HEK293 (cell line): ENCODE data around the gene DEDD2.
A peak's percentile ranks its signal among the peaks of the same experiment; 100 is the strongest.

Source experiments
- CTCF ChIA-PET: fragments of 350-600 bp; formaldehyde crosslinking; extraction: SDS; loops from one replicate; lab custom pipeline; 2021; ENCODE audit warnings: antibody characterized with exemption; lab: Yijun Ruan, JAX
- POLR2A ChIA-PET: fragments of 300-600 bp; formaldehyde crosslinking; extraction: SDS; loops from one replicate; lab custom pipeline; 2020; ENCODE audit warnings: antibody characterized with exemption, inconsistent platforms; lab: Yijun Ruan, JAX
- H3K27ac ChIP-seq: fragments of 200-500 bp; sonication (Bioruptor generic); 2 replicates; pipeline ENCODE4 v1.5.1; 2014; ENCODE audit warnings: low read depth, low read length, control low read depth, inconsistent platforms; ENCODE audit errors: extremely low read depth
- H3K36me3 ChIP-seq, 2 experiments: fragments of 200-500 bp in 1 of 2; sonication (Bioruptor generic) in 1 of 2; 1 replicate in 1 of 2; 2 replicates in 1 of 2; pipeline ENCODE4 v1.5.1; 2014 to 2017; ENCODE audit warnings: inconsistent platforms in 2 of 2, low read length in 2 of 2; ENCODE audit not compliant: control insufficient read depth in 2 of 2, insufficient read depth in 1 of 2
- H3K4me1 ChIP-seq: fragments of 200-500 bp; sonication (Bioruptor generic); 2 replicates; pipeline ENCODE4 v1.5.1; 2014; ENCODE audit warnings: mild to moderate bottlenecking, low read length, inconsistent platforms; ENCODE audit not compliant: control insufficient read depth, insufficient read depth
- H3K4me3 ChIP-seq: 2 replicates; pipeline ENCODE4 v1.5.1; 2011; ENCODE audit warnings: low read depth, mild to moderate bottlenecking, control low read depth, low read length, moderate library complexity
- H3K9me3 ChIP-seq: fragments of 200-500 bp; sonication (Bioruptor generic); 2 replicates; pipeline ENCODE4 v1.5.1; 2014; ENCODE audit warnings: low read depth, low read length, inconsistent platforms; ENCODE audit not compliant: control insufficient read depth, insufficient read depth
- GFI1B ChIP-seq: fragments of 450-650 bp; formaldehyde crosslinking; IDR thresholded peaks from 2 replicates; pipeline ENCODE4 v1.5.1; 2016; ENCODE audit warnings: missing biosample characterization, missing genetic modification characterization
- KLF10 ChIP-seq: fragments of 450-650 bp; IDR thresholded peaks from 2 replicates; pipeline ENCODE4 v1.5.1; 2018; ENCODE audit warnings: missing biosample characterization, mild to moderate bottlenecking, missing genetic modification characterization
- KLF16 ChIP-seq: fragments of 450-650 bp; formaldehyde crosslinking; IDR thresholded peaks from 2 replicates; pipeline ENCODE4 v1.5.1; 2017; ENCODE audit warnings: missing biosample characterization, missing genetic modification characterization
- ZBTB20 ChIP-seq: fragments of 450-650 bp; formaldehyde crosslinking; IDR thresholded peaks from 2 replicates; pipeline ENCODE4 v1.5.1; 2016; ENCODE audit warnings: missing biosample characterization, missing genetic modification characterization
- ZNF121 ChIP-seq: fragments of 450-650 bp; formaldehyde crosslinking; IDR thresholded peaks from 2 replicates; pipeline ENCODE4 v1.5.1; 2016; ENCODE audit warnings: missing biosample characterization, missing genetic modification characterization
- ZNF140 ChIP-seq: fragments of 450-650 bp; formaldehyde crosslinking; IDR thresholded peaks from 2 replicates; pipeline ENCODE4 v1.5.1; 2016; ENCODE audit warnings: missing biosample characterization, missing genetic modification characterization
- ZNF175 ChIP-seq: fragments of 450-650 bp; formaldehyde crosslinking; IDR thresholded peaks from 2 replicates; pipeline ENCODE4 v1.5.1; 2016; ENCODE audit warnings: missing biosample characterization, missing genetic modification characterization
- ZNF266 ChIP-seq: fragments of 450-650 bp; formaldehyde crosslinking; IDR thresholded peaks from 2 replicates; pipeline ENCODE4 v1.5.1; 2016; ENCODE audit warnings: missing biosample characterization, missing genetic modification characterization, low read depth
- ZNF324 ChIP-seq: fragments of 450-650 bp; formaldehyde crosslinking; IDR thresholded peaks from 2 replicates; pipeline ENCODE4 v1.5.1; 2016; ENCODE audit warnings: missing biosample characterization, missing genetic modification characterization
- ZNF37A ChIP-seq: fragments of 450-650 bp; IDR thresholded peaks from 2 replicates; pipeline ENCODE4 v1.5.1; 2018; ENCODE audit warnings: missing biosample characterization, missing genetic modification characterization
- ZNF571 ChIP-seq: fragments of 450-650 bp; formaldehyde crosslinking; IDR thresholded peaks from 2 replicates; pipeline ENCODE4 v1.5.0; 2017; ENCODE audit warnings: missing biosample characterization, missing genetic modification characterization
- ZNF600 ChIP-seq: fragments of 450-650 bp; formaldehyde crosslinking; IDR thresholded peaks from 2 replicates; pipeline ENCODE4 v1.5.1; 2016; ENCODE audit warnings: missing biosample characterization, missing genetic modification characterization
- ZXDB ChIP-seq: fragments of 450-650 bp; formaldehyde crosslinking; IDR thresholded peaks from 2 replicates; pipeline ENCODE4 v1.5.1; 2016; ENCODE audit warnings: missing biosample characterization, missing genetic modification characterization
- TF ChIP-seq, protein P1 (sequence below): fragments of 450-650 bp; formaldehyde crosslinking; IDR thresholded peaks from 2 replicates; pipeline ENCODE4 v1.5.1; 2016; ENCODE audit warnings: missing biosample characterization, missing genetic modification characterization
- TF ChIP-seq, protein P2 (sequence below): fragments of 450-650 bp; formaldehyde crosslinking; IDR thresholded peaks from 2 replicates; pipeline ENCODE4 v1.5.1; 2016; ENCODE audit warnings: missing biosample characterization, missing genetic modification characterization
- TF ChIP-seq, protein P3 (sequence below): sonication (generic); formaldehyde crosslinking; IDR thresholded peaks from 2 replicates; pipeline ENCODE4 v1.8.1; 2022; ENCODE audit warnings: mild to moderate bottlenecking, moderate library complexity, missing genetic modification reagents
- TF ChIP-seq, protein P4 (sequence below): fragments of 450-650 bp; formaldehyde crosslinking; IDR thresholded peaks from 2 replicates; pipeline ENCODE4 v1.5.1; 2016; ENCODE audit warnings: missing biosample characterization, missing genetic modification characterization
- TF ChIP-seq, protein P5 (sequence below): fragments of 450-650 bp; formaldehyde crosslinking; IDR thresholded peaks from 2 replicates; pipeline ENCODE4 v1.5.1; 2016; ENCODE audit warnings: missing biosample characterization, missing genetic modification characterization
- TF ChIP-seq, protein P6 (sequence below): fragments of 450-650 bp; formaldehyde crosslinking; IDR thresholded peaks from 2 replicates; pipeline ENCODE4 v1.5.1; 2016; ENCODE audit warnings: missing biosample characterization, missing genetic modification characterization

DEDD2 gene

DNA sequence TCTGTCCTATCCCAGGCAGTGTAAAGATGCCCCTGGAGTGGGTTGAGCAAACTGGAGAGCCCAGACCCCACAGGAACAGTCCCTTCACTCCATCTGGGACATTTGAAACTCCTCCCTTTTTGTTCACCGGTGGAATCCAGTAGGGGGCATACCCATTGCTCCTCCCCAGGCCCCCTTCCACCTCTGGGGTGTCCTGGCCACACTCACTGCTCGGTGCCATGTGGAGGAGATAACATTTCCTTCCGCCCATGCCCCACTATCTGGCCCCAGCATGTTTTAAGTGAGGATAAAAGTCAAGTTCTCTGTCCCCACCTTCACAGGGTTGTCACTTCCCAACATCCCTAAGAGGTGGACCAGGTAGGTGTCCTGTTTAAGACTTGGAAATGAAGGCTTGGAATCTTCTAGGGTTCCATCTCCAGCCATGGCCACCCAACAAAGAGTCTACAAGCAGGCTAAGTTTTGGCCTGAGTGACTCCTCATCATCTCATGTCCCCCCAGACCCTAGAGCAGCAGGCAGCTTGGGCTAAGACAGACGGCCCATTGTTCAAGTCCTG is 11.9 kb upstream of the DEDD2 start:
- ChIA-PET POLR2A (interaction anchor here (1.5 to 3.9 kb wide), 5 partner anchors 9 to 14 kb away, joined by 3 to 32 read pairs (median 8); partner anchors contain the start of genes DEDD2, GSK3A and ZNF526), CTCF (interaction anchor here (0.5 to 2.6 kb wide), 7 partner anchors 9 to 209 kb away, joined by 3 to 11 read pairs (median 3); partner anchors contain the start of gene ZNF526)
- Histone ChIP-seq H3K27ac (peak overlapping the region; percentile 34), H3K4me1 (no peaks in the 10 kb centered on the region), H3K4me3 (no peak overlapping the region), H3K36me3 (peaks cover 80 to 95% of the 10 kb centered on the region in 2 experiments), H3K9me3 (no peaks in the 10 kb centered on the region)
- TF ChIP-seq, protein P1, sequence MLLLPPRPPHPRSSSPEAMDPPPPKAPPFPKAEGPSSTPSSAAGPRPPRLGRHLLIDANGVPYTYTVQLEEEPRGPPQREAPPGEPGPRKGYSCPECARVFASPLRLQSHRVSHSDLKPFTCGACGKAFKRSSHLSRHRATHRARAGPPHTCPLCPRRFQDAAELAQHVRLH (tag by site-specific recombination): no peak
- TF ChIP-seq, protein P2, sequence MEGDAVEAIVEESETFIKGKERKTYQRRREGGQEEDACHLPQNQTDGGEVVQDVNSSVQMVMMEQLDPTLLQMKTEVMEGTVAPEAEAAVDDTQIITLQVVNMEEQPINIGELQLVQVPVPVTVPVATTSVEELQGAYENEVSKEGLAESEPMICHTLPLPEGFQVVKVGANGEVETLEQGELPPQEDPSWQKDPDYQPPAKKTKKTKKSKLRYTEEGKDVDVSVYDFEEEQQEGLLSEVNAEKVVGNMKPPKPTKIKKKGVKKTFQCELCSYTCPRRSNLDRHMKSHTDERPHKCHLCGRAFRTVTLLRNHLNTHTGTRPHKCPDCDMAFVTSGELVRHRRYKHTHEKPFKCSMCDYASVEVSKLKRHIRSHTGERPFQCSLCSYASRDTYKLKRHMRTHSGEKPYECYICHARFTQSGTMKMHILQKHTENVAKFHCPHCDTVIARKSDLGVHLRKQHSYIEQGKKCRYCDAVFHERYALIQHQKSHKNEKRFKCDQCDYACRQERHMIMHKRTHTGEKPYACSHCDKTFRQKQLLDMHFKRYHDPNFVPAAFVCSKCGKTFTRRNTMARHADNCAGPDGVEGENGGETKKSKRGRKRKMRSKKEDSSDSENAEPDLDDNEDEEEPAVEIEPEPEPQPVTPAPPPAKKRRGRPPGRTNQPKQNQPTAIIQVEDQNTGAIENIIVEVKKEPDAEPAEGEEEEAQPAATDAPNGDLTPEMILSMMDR: 0 out of 2 replicates have a peak, but pooled peaks have one; percentile 31
- no peak for TF ChIP-seq KLF10 (tag by site-specific recombination)
- TF ChIP-seq, protein P3, sequence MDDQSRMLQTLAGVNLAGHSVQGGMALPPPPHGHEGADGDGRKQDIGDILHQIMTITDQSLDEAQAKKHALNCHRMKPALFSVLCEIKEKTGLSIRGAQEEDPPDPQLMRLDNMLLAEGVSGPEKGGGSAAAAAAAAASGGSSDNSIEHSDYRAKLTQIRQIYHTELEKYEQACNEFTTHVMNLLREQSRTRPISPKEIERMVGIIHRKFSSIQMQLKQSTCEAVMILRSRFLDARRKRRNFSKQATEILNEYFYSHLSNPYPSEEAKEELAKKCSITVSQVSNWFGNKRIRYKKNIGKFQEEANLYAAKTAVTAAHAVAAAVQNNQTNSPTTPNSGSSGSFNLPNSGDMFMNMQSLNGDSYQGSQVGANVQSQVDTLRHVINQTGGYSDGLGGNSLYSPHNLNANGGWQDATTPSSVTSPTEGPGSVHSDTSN (CRISPR knock-in tag): no peak
- no peak for TF ChIP-seq ZNF324 (tag by site-specific recombination)

DNA sequence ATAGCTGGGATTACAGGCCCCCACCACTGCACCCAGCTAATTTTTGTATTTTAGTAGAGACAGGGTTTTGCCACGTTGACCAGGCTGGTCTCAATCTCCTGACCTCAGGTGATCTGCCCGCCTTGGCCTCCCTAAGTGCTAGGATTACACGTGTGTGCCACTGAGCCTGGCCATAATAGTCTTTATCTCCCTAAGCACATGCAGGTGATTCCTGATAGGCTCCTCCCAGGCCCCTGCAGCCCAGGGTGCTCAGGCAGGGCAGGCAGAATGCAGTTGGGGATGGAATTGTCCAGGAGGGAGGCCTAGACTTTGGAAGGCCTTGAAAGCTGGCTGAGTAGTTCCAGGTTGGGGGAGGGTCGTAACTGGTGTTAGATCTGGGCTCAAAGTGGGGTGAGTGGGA is 11.2 kb upstream of the DEDD2 start:
- peak overlapping the region; percentile 34; the same call in 1 of the 2 replicates for H3K27ac ChIP-seq
- ChIA-PET POLR2A (interaction anchor here (0.7 to 3.9 kb wide), 4 partner anchors 9 to 54 kb away, joined by 3 to 32 read pairs (median 8); partner anchors contain the start of genes GSK3A and ZNF526), CTCF (interaction anchor here (0.5 to 2.6 kb wide), 7 partner anchors 8 to 210 kb away, joined by 3 to 11 read pairs (median 5); partner anchors contain the start of genes POU2F2 and ZNF526)
- H3K4me3 ChIP-seq: no peak overlapping the region
- H3K36me3 ChIP-seq: peaks cover 79 to 92% of the 10 kb centered on the region in 2 experiments
- H3K9me3 ChIP-seq: no peaks in the 10 kb centered on the region
- no peak for TF ChIP-seq ZNF37A
- TF ChIP-seq, protein P4, sequence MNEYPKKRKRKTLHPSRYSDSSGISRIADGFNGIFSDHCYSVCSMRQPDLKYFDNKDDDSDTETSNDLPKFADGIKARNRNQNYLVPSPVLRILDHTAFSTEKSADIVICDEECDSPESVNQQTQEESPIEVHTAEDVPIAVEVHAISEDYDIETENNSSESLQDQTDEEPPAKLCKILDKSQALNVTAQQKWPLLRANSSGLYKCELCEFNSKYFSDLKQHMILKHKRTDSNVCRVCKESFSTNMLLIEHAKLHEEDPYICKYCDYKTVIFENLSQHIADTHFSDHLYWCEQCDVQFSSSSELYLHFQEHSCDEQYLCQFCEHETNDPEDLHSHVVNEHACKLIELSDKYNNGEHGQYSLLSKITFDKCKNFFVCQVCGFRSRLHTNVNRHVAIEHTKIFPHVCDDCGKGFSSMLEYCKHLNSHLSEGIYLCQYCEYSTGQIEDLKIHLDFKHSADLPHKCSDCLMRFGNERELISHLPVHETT (tag by site-specific recombination): no peak
- no peak for TF ChIP-seq ZBTB20
- 0 out of 2 replicates have a peak, but pooled peaks have one; percentile 34 for TF ChIP-seq ZXDB (tag by site-specific recombination)
- 0 out of 2 replicates have a peak, but pooled peaks have one; percentile 6 for TF ChIP-seq ZNF121 (tag by site-specific recombination)
- no peak for TF ChIP-seq ZNF571
- no peak for TF ChIP-seq KLF16
- TF ChIP-seq, protein P2: no peak
- peak; percentile 50; the same call in 1 of the 2 replicates for TF ChIP-seq ZNF600 (tag by site-specific recombination)
- TF ChIP-seq ZNF266: no peak
- TF ChIP-seq, protein P5, sequence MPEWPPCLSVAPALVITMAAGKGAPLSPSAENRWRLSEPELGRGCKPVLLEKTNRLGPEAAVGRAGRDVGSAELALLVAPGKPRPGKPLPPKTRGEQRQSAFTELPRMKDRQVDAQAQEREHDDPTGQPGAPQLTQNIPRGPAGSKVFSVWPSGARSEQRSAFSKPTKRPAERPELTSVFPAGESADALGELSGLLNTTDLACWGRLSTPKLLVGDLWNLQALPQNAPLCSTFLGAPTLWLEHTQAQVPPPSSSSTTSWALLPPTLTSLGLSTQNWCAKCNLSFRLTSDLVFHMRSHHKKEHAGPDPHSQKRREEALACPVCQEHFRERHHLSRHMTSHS (tag by site-specific recombination): no peak
- TF ChIP-seq, protein P6, sequence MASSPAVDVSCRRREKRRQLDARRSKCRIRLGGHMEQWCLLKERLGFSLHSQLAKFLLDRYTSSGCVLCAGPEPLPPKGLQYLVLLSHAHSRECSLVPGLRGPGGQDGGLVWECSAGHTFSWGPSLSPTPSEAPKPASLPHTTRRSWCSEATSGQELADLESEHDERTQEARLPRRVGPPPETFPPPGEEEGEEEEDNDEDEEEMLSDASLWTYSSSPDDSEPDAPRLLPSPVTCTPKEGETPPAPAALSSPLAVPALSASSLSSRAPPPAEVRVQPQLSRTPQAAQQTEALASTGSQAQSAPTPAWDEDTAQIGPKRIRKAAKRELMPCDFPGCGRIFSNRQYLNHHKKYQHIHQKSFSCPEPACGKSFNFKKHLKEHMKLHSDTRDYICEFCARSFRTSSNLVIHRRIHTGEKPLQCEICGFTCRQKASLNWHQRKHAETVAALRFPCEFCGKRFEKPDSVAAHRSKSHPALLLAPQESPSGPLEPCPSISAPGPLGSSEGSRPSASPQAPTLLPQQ (tag by site-specific recombination): no peak
- TF ChIP-seq GFI1B (tag by site-specific recombination): no peak
- no peak for TF ChIP-seq ZNF175 (tag by site-specific recombination)
- no peak for TF ChIP-seq ZNF140 (tag by site-specific recombination)
- no peaks in the 10 kb centered on the region for H3K4me1 ChIP-seq
